ENCODE results near the gene TANK. TPM values are rescaled to one million over a fixed set of nuclear protein-coding genes. Genes with fewer than 3 reads are reported as not detected.

TANK gene
- total and polyA plus RNA-seq, 2 of the 8 experiments (the other 6 are each of a cell fraction or from before 2014, with no cell fraction given) = 7.0 to 26.1 TPM

DNA sequence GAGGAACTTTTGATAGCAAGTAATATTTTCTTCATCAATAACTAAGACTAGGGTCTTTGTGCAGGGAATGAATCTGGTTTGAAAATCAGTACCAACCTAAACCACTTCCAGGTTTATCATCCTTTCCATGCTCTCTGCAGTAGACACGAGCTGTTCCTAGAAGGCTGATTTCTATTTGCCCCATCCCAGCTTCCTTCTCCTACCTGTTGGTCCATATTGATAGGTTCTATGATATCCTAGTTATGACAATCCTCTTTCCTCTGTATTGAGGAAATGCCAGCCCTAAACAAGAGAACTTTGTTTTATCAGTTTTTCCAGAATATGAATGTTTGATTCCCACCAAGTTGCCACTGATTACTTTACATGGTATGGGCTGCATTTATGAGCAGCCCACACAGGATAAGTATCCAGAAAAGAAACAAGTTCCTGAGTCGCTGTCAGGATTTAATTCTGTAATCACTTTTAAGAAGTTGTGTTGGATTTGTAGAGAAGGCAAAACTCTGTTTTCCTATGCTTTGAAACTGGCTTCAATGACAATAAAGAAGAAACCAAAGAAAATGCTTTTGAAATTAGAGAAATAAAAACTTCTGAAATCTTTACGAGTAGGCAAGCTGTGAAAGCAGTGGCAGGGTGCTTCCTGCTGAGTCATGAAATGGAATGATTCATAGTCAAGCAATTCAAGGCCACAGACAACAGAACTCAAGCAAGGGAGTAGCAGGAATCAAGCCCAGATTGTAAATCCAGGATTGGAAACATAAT, 37.3 kb upstream of the TANK start:
- Histone ChIP-seq H3K27me3 (replicated peaks in 1 of 4; ENCODE audit: control insufficient read depth in 3 of 4, extremely low read depth in 1 of 4, insufficient read depth in 3 of 4, low read length in 3 of 4) (no peaks in the 10 kb centered on the region), H3K14ac (ENCODE audit: insufficient read length) (peak overlapping the region; percentile 70), H3K56ac (replicated peaks; ENCODE audit: insufficient read length, low read depth, low read length) (no peak overlapping the region), H3K23me2 (ENCODE audit: low read depth, low read length) (no peaks in the 10 kb centered on the region), H3K4me2 (ENCODE audit: insufficient read depth in 1 of 2, low read depth in 2 of 2, low read length in 2 of 2) (0 out of 4 replicates have a peak overlapping the region, but pooled peaks of 1 of the 2 experiments have one; percentile 7), H3K18ac (ENCODE audit: extremely low read depth, low read length) (peak overlapping the region; percentile 14; the same call in 1 of the 2 replicates), H2AFZ (ENCODE audit: low read length) (peak overlapping the region; percentile 39; the same call in 1 of the 2 replicates), H3K4me3 (ENCODE audit: extremely low read depth in 1 of 4, insufficient read depth in 2 of 4, low read depth in 3 of 4, low read length in 4 of 4) (no peak overlapping the region), H4K5ac (ENCODE audit: insufficient read length, low read depth, low read length) (no peak overlapping the region), H3K9me3 (ENCODE audit: insufficient read depth in 2 of 2, low read depth in 1 of 2, low read length in 1 of 2) (no peaks in the 10 kb centered on the region), H3K79me2 (ENCODE audit: control insufficient read depth in 1 of 2, insufficient read depth in 2 of 2, low read length in 2 of 2) (no peaks in the 10 kb centered on the region), H4K91ac (replicated peaks; ENCODE audit: insufficient read length, low read length) (no peak overlapping the region), H2AK5ac (ENCODE audit: low read depth, low read length) (no peak overlapping the region), H3K4ac (replicated peaks; ENCODE audit: insufficient read length, low read depth, low read length) (no peak overlapping the region), H3K79me1 (ENCODE audit: low read depth, low read length) (no peaks in the 10 kb centered on the region), H2BK5ac (ENCODE audit: low read depth, low read length) (no peak overlapping the region), H4K20me1 (replicated peaks in 1 of 2; ENCODE audit: control insufficient read depth in 1 of 2, insufficient read depth in 2 of 2, low read length in 2 of 2) (no peaks in the 10 kb centered on the region), H2BK15ac (ENCODE audit: low read length) (no peak overlapping the region), H3K9ac (replicated peaks in 1 of 4; ENCODE audit: extremely low read depth in 1 of 4, low read depth in 3 of 4, low read length in 3 of 4) (no peak overlapping the region), H3K23ac (ENCODE audit: insufficient read length) (no peak overlapping the region), H3K27ac (ENCODE audit: low read depth, low read length) (no peak overlapping the region), H4K8ac (ENCODE audit: extremely low read depth, insufficient read depth, low read length) (no peak overlapping the region), H3K4me1 (replicated peaks in 1 of 4; ENCODE audit: control insufficient read depth in 3 of 4, insufficient read depth in 4 of 4, low read length in 3 of 4) (peaks cover 0 to 5% (median 1%) of the 10 kb centered on the region in 4 experiments; a peak in 3 of 7 replicates), H2BK12ac (ENCODE audit: low read depth, low read length) (peak overlapping the region; percentile 56; the same call in 1 of the 2 replicates), H3K36me3 (ENCODE audit: control insufficient read depth in 2 of 4, insufficient read depth in 4 of 4, low read length in 3 of 4) (no peaks in the 10 kb centered on the region), H2BK20ac (ENCODE audit: low read length) (peak overlapping the region; percentile 52; the same call in 1 of the 2 replicates), H2BK120ac (replicated peaks; ENCODE audit: low read depth, low read length) (peak overlapping the region; percentile 77)
- FAIRE-seq (no peak), DNase-seq (ENCODE audit: low read depth in 1 of 2, low spot score in 2 of 2) (no peak)
- ChIA-PET CTCF (ENCODE audit: partially characterized antibody) (no interaction called here), POLR2A (ENCODE audit: partially characterized antibody) (no interaction called here)
- WGBS, 2 experiments (ENCODE audit: extremely low coverage in 1 of 2, insufficient coverage in 1 of 2, insufficient read length in 1 of 2, insufficient replicate concordance in 2 of 2, low coverage in 1 of 2, low lambda C conversion rate in 2 of 2, missing lambda C conversion rate in 1 of 2) = 57% methylated on average over 3 of the region's 3 CpGs; no CpG with 5 or more reads in 1 of the 2 experiments
- TF ChIP-seq CTCF (IDR thresholded peaks at IDR 0.05; ENCODE audit: control extremely low read depth in 1 of 3, insufficient read depth in 1 of 3, low read depth in 1 of 3, low read length in 3 of 3) = no peak
- no peak for TF ChIP-seq RBBP5 (IDR thresholded peaks at IDR 0.05; ENCODE audit: borderline replicate concordance, low read depth, low read length)
- TF ChIP-seq TAF7 (optimal IDR thresholded peaks at IDR 0.05; ENCODE audit: borderline replicate concordance, low read depth, low read length) = no peak
- TF ChIP-seq JUND (IDR thresholded peaks at IDR 0.05; ENCODE audit: low read length) = peak; percentile 84; the same call in 1 of the 2 replicates
- no peak for TF ChIP-seq SIX5 (IDR thresholded peaks at IDR 0.05; ENCODE audit: low read depth, low read length)
- peak; percentile 75 for TF ChIP-seq MAFK (IDR thresholded peaks at IDR 0.05; ENCODE audit: low read depth, low read length)
- 0 out of 2 replicates have a peak, but pooled peaks have one; percentile 9 for TF ChIP-seq TEAD4 (IDR thresholded peaks at IDR 0.05; ENCODE audit: low read depth, low read length)
- TF ChIP-seq TAF1 (IDR thresholded peaks at IDR 0.05; ENCODE audit: low read depth, low read length) = no peak
- no peak for TF ChIP-seq SRF (IDR thresholded peaks at IDR 0.05; ENCODE audit: low read depth, low read length)
- no peak for TF ChIP-seq NRF1 (IDR thresholded peaks at IDR 0.05; ENCODE audit: low read depth, low read length)

All from H1 (cell line).